ENCODE data around the gene PKP2. TPM values are rescaled to one million over a fixed set of nuclear protein-coding genes. Genes with fewer than 3 reads are reported as not detected.

Gene PKP2
- total and polyA plus RNA-seq, 2 of the 13 experiments (the other 11 are each of a cell fraction or from before 2014, with no cell fraction given), result 15.1 to 25.3 TPM

- Histone ChIP-seq H3K27me3 (ENCODE audit: control insufficient read depth in 1 of 2, insufficient read depth in 2 of 2, low read length in 2 of 2) (no peaks in the 10 kb centered on the region), H3K4me1 (ENCODE audit: insufficient read depth, low read length) (peaks cover 66% of the 10 kb centered on the region), H3K79me2 (ENCODE audit: insufficient read depth, low read length) (peaks cover 55% of the 10 kb centered on the region), H3K9ac (ENCODE audit: insufficient read depth, low read depth, low read length) (no peak overlapping the region), H2AFZ (ENCODE audit: low read length) (no peak overlapping the region), H4K20me1 (ENCODE audit: insufficient read depth, low read length) (peaks cover 6% of the 10 kb centered on the region), H3K4me2 (ENCODE audit: low read depth, low read length) (peak overlapping the region; percentile 52), H3K36me3 (replicated peaks in 1 of 2; ENCODE audit: control insufficient read depth in 1 of 2, insufficient read depth in 2 of 2, low read length in 2 of 2) (peaks cover 0 to 3% of the 10 kb centered on the region in 2 experiments; a peak in 1 of 5 replicates), H3K4me3 (replicated peaks in 1 of 3; ENCODE audit: insufficient read depth in 1 of 3, low read depth in 2 of 3, low read length in 3 of 3) (no peak overlapping the region; a peak in 2 of 6 replicates), H3K9me3 (ENCODE audit: low read length) (no peaks in the 10 kb centered on the region), H3K27ac (ENCODE audit: extremely low read length, insufficient read depth, low read length) (peak overlapping the region; percentile 53)
- POLR2A ChIA-PET, result interaction anchor here (1.2 kb wide), 1 partner anchor 11 kb away, joined by 3 read pairs; no protein-coding TSS in a partner anchor
- CTCF ChIA-PET (ENCODE audit: low intra/inter-chr PET ratio, low total read pairs), result no interaction called here
- no TSS peak for BruUV-seq (replicated peaks)
- 11% methylated on average over 2 of the region's 2 CpGs for WGBS (ENCODE audit: low lambda C conversion rate)
- DNase-seq (ENCODE audit: low spot score) (peak; percentile 74), ATAC-seq (no peak; the same call in 2 of the 3 replicates), FAIRE-seq (peak; percentile 59)
- intact Hi-C loops (cut with micrococcal nuclease; ENCODE audit: unreplicated experiment), result no loop called here
- in situ Hi-C loops (cut with HindIII; ENCODE audit: extremely low pct_ligation_motif_present, low pct_unique_long_range_greater_than_20kb), result no loop called here
- TF ChIP-seq SUZ12 (IDR thresholded peaks at IDR 0.05; ENCODE audit: low read depth, low read length) (no peak), XRCC5 (optimal IDR thresholded peaks at IDR 0.05; ENCODE audit: low read length) (no peak), SNAPC2 (CRISPR knock-in tag; IDR thresholded peaks at IDR 0.05) (no peak), MLX (CRISPR knock-in tag; IDR thresholded peaks at IDR 0.05) (no peak), ZC3H13 (CRISPR knock-in tag; IDR thresholded peaks at IDR 0.05) (no peak), HNRNPL (IDR thresholded peaks at IDR 0.05; ENCODE audit: low read depth, low read length) (no peak), POLR2G (IDR thresholded peaks at IDR 0.05; ENCODE audit: low read depth, low read length) (no peak), NR2C2 (CRISPR knock-in tag; IDR thresholded peaks at IDR 0.05; ENCODE audit: borderline replicate concordance) (no peak), FOXK2 (IDR thresholded peaks at IDR 0.05) (no peak), ZUFSP (CRISPR knock-in tag; IDR thresholded peaks at IDR 0.05; ENCODE audit: borderline replicate concordance) (no peak), BCL6 (CRISPR knock-in tag; IDR thresholded peaks at IDR 0.05) (peak; percentile 96), CEBPG (CRISPR knock-in tag; IDR thresholded peaks at IDR 0.05) (peak; percentile 69), MIER2 (CRISPR knock-in tag; IDR thresholded peaks at IDR 0.05) (no peak), ARHGAP35 (CRISPR knock-in tag; IDR thresholded peaks at IDR 0.05; ENCODE audit: borderline replicate concordance) (no peak)
- TF ChIP-seq, protein P1, sequence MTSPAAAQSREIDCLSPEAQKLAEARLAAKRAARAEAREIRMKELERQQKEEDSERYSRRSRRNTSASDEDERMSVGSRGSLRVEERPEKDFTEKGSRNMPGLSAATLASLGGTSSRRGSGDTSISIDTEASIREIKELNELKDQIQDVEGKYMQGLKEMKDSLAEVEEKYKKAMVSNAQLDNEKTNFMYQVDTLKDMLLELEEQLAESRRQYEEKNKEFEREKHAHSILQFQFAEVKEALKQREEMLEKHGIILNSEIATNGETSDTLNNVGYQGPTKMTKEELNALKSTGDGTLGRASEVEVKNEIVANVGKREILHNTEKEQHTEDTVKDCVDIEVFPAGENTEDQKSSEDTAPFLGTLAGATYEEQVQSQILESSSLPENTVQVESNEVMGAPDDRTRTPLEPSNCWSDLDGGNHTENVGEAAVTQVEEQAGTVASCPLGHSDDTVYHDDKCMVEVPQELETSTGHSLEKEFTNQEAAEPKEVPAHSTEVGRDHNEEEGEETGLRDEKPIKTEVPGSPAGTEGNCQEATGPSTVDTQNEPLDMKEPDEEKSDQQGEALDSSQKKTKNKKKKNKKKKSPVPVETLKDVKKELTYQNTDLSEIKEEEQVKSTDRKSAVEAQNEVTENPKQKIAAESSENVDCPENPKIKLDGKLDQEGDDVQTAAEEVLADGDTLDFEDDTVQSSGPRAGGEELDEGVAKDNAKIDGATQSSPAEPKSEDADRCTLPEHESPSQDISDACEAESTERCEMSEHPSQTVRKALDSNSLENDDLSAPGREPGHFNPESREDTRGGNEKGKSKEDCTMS (CRISPR knock-in tag; conservative IDR thresholded peaks at IDR 0.05), result no peak
- TF ChIP-seq, protein P2, sequence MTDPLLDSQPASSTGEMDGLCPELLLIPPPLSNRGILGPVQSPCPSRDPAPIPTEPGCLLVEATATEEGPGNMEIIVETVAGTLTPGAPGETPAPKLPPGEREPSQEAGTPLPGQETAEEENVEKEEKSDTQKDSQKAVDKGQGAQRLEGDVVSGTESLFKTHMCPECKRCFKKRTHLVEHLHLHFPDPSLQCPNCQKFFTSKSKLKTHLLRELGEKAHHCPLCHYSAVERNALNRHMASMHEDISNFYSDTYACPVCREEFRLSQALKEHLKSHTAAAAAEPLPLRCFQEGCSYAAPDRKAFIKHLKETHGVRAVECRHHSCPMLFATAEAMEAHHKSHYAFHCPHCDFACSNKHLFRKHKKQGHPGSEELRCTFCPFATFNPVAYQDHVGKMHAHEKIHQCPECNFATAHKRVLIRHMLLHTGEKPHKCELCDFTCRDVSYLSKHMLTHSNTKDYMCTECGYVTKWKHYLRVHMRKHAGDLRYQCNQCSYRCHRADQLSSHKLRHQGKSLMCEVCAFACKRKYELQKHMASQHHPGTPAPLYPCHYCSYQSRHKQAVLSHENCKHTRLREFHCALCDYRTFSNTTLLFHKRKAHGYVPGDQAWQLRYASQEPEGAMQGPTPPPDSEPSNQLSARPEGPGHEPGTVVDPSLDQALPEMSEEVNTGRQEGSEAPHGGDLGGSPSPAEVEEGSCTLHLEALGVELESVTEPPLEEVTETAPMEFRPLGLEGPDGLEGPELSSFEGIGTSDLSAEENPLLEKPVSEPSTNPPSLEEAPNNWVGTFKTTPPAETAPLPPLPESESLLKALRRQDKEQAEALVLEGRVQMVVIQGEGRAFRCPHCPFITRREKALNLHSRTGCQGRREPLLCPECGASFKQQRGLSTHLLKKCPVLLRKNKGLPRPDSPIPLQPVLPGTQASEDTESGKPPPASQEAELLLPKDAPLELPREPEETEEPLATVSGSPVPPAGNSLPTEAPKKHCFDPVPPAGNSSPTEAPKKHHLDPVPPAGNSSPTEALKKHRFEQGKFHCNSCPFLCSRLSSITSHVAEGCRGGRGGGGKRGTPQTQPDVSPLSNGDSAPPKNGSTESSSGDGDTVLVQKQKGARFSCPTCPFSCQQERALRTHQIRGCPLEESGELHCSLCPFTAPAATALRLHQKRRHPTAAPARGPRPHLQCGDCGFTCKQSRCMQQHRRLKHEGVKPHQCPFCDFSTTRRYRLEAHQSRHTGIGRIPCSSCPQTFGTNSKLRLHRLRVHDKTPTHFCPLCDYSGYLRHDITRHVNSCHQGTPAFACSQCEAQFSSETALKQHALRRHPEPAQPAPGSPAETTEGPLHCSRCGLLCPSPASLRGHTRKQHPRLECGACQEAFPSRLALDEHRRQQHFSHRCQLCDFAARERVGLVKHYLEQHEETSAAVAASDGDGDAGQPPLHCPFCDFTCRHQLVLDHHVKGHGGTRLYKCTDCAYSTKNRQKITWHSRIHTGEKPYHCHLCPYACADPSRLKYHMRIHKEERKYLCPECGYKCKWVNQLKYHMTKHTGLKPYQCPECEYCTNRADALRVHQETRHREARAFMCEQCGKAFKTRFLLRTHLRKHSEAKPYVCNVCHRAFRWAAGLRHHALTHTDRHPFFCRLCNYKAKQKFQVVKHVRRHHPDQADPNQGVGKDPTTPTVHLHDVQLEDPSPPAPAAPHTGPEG (CRISPR knock-in tag; IDR thresholded peaks at IDR 0.05), result no peak
Observed at GRCh38 chr12:32893458-32893857, 3.1 kb downstream of the PKP2 start.
